HEK293T (cell line): ENCODE data around the gene SORBS1.

Source experiments
- ARNT ChIP-seq: fragments of 450-650 bp; IDR thresholded peaks from 2 replicates; pipeline ENCODE4 v1.6.1; 2017; ENCODE audit warnings: mild to moderate bottlenecking
- BHLHE40 ChIP-seq: fragments of 450-650 bp; IDR thresholded peaks from 2 replicates; pipeline ENCODE4 v1.6.1; 2016; ENCODE audit warnings: mild to moderate bottlenecking, moderate library complexity, borderline replicate concordance
- CTBP1 ChIP-seq: fragments of 450-650 bp; IDR thresholded peaks from 2 replicates; pipeline ENCODE4 v1.6.1; 2016; ENCODE audit warnings: borderline replicate concordance
- FOXA1 ChIP-seq: fragments of 450-650 bp; IDR thresholded peaks from 2 replicates; pipeline ENCODE4 v1.6.1; 2016; ENCODE audit warnings: mild to moderate bottlenecking
- FOXK2 ChIP-seq: fragments of 450-650 bp; IDR thresholded peaks from 2 replicates; pipeline ENCODE4 v1.6.1; 2016; ENCODE audit warnings: mild to moderate bottlenecking
- FOXM1 ChIP-seq: fragments of 450-650 bp; IDR thresholded peaks from 2 replicates; pipeline ENCODE4 v1.6.1; 2017; ENCODE audit warnings: mild to moderate bottlenecking, borderline replicate concordance
- L3MBTL2 ChIP-seq: fragments of 450-650 bp; conservative IDR thresholded peaks from 2 replicates; pipeline ENCODE4 v1.6.1; 2016; ENCODE audit warnings: mild to moderate bottlenecking
- LEF1 ChIP-seq: fragments of 450-650 bp; IDR thresholded peaks from 2 replicates; pipeline ENCODE4 v1.6.1; 2017; ENCODE audit warnings: mild to moderate bottlenecking, borderline replicate concordance
- NFRKB ChIP-seq: fragments of 450-650 bp; IDR thresholded peaks from 2 replicates; pipeline ENCODE4 v1.6.1; 2016; ENCODE audit warnings: mild to moderate bottlenecking, moderate library complexity
- SUZ12 ChIP-seq: fragments of 450-650 bp; IDR thresholded peaks from 2 replicates; pipeline ENCODE4 v1.6.1; 2016; ENCODE audit warnings: mild to moderate bottlenecking
- TARDBP ChIP-seq: fragments of 450-650 bp; IDR thresholded peaks from 2 replicates; pipeline ENCODE4 v1.6.1; 2016
- TF ChIP-seq, protein P1 (sequence below): fragments of 450-650 bp; IDR thresholded peaks from 2 replicates; pipeline ENCODE4 v1.6.1; 2016

GRCh38 chr10:95457319-95457886 is 103.8 kb downstream of the SORBS1 start:
- TF ChIP-seq L3MBTL2, result no peak
- TF ChIP-seq TARDBP, result no peak
- no peak for TF ChIP-seq BHLHE40
- no peak for TF ChIP-seq SUZ12
- TF ChIP-seq, protein P1, sequence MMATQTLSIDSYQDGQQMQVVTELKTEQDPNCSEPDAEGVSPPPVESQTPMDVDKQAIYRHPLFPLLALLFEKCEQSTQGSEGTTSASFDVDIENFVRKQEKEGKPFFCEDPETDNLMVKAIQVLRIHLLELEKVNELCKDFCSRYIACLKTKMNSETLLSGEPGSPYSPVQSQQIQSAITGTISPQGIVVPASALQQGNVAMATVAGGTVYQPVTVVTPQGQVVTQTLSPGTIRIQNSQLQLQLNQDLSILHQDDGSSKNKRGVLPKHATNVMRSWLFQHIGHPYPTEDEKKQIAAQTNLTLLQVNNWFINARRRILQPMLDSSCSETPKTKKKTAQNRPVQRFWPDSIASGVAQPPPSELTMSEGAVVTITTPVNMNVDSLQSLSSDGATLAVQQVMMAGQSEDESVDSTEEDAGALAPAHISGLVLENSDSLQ, result no peak
- no peak for TF ChIP-seq FOXM1
- TF ChIP-seq FOXA1, result no peak
- TF ChIP-seq CTBP1, result no peak
- no peak for TF ChIP-seq NFRKB
- TF ChIP-seq FOXK2, result no peak
- no peak for TF ChIP-seq ARNT
- no peak for TF ChIP-seq LEF1
